Aorta (tissue), 5 donors: ENCODE results near the gene SRA1. TPM values are rescaled to one million over a fixed set of nuclear protein-coding genes. Genes with fewer than 3 reads are reported as not detected.

Source experiments
- ATAC-seq: fragments of 200-7000 bp; cut with Tn5 transposase; one replicate; pipeline ENCODE4 v1.9.1; 2022; ENCODE audit warnings: moderate library complexity; ENCODE audit not compliant: low FRiP score
- DNase-seq, 2 donors: peaks; one replicate each; pipeline ENCODE4 v3.0.0-alpha.2; 2020
- H3K27ac ChIP-seq, 2 donors: one replicate each; pipeline ENCODE4 v1.5.1; 2013; ENCODE audit warnings: low read length in 2 of 2, mild to moderate bottlenecking in 2 of 2, moderate library complexity in 2 of 2, control low read depth in 1 of 2, inconsistent platforms in 1 of 2, low read depth in 1 of 2
- H3K27me3 ChIP-seq, 2 donors: one replicate each; pipeline ENCODE4 v1.6.1; 2013; ENCODE audit warnings: control low read depth in 1 of 2, low read length in 1 of 2, mild to moderate bottlenecking in 1 of 2, moderate library complexity in 1 of 2; ENCODE audit not compliant: insufficient read depth in 2 of 2, control insufficient read depth in 1 of 2
- H3K36me3 ChIP-seq, 2 donors: one replicate each; pipeline ENCODE4 v1.6.1; 2013; ENCODE audit warnings: control low read depth in 1 of 2, low read length in 1 of 2, mild to moderate bottlenecking in 1 of 2; ENCODE audit not compliant: insufficient read depth in 2 of 2, control insufficient read depth in 1 of 2
- H3K4me1 ChIP-seq, 2 donors: one replicate each; pipeline ENCODE4 v1.6.1; 2013; ENCODE audit warnings: low read length in 2 of 2, control low read depth in 1 of 2, mild to moderate bottlenecking in 1 of 2, moderate library complexity in 1 of 2; ENCODE audit not compliant: insufficient read depth in 2 of 2, control insufficient read depth in 1 of 2
- H3K4me3 ChIP-seq, 2 donors: one replicate each; pipeline ENCODE4 v1.5.1; 2013; ENCODE audit warnings: low read length in 2 of 2, control low read depth in 1 of 2, mild to moderate bottlenecking in 1 of 2
- H3K9me3 ChIP-seq: one replicate; pipeline ENCODE4 v1.6.1; 2013; ENCODE audit warnings: mild to moderate bottlenecking, low read length; ENCODE audit not compliant: control insufficient read depth
- WGBS, 2 donors: extraction: QIAGEN DNeasy Blood & Tissue Kit; methylation state at CpG; one replicate each; pipeline ENCODE4 v1.1.7; 2013; 5-methylcytosine and 5-hydroxymethylcytosine counted together
- intact Hi-C, 2 donors: fragments of 100-400 bp; cut with DNase I; formaldehyde crosslinking; loops; one replicate each; pipeline versions ENCODE4 v1.14.2 to v1.15.0; 2022
- polyA plus RNA-seq, 2 donors: library from polyadenylated mRNA; stranded (reverse); fragments of 200-250 nt; gene quantifications; one replicate each; pipeline ENCODE4 v1.2.3, GENCODE V29; 2013
- total RNA-seq, 2 donors: library from RNA; stranded (reverse); fragmentation: NEBNext Ultra II Directional; extraction: Animal tissue kit (Norgen Biotek cat#: 25700); gene quantifications; one replicate each; pipeline ENCODE4 v1.2.1, GENCODE V29; 2021
- donor health status: healthy with polysubstance abuse.
- donor health status: Bipolar disorder and iron deficiency.
- donor health status: DM: no; HTN: no; CAD: no.
- donor health status: DM: no; HTN: no; CAD: no.
- donor health status: DM: yes; HTN: yes; CAD: no.

The SRA1 gene
- total and polyA plus RNA-seq, 4 donors = 23.2 to 49.6 (median 28.1) TPM

DNA sequence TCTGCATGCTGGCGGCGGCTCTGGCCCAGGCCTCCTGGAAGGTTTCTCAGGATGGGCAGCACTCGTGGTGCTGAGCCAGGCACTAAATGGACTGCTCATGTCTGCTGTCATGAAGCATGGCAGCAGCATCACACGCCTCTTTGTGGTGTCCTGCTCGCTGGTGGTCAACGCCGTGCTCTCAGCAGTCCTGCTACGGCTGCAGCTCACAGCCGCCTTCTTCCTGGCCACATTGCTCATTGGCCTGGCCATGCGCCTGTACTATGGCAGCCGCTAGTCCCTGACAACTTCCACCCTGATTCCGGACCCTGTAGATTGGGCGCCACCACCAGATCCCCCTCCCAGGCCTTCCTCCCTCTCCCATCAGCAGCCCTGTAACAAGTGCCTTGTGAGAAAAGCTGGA lies 10.6 kb upstream of the SRA1 start:
- ATAC-seq (no peak), DNase-seq (no peak)
- Histone ChIP-seq H3K4me1 (no peaks in the 10 kb centered on the region), H3K36me3 (no peaks in the 10 kb centered on the region), H3K4me3 (no peak overlapping the region), H3K27ac (no peak overlapping the region), H3K27me3 (no peaks in the 10 kb centered on the region), H3K9me3 (no peaks in the 10 kb centered on the region)
- 95 to 97% methylated on average over 13 of the region's 13 CpGs for WGBS, 2 donors
- intact Hi-C loops = loop anchor here (2.0 to 10.0 kb wide), 2 partner anchors 65 to 137 kb away; partner anchors contain the start of genes CD14 (in 1 of the 2) and ZMAT2 (in 1 of the 2)

- no peak for ATAC-seq
- no peaks in the 10 kb centered on the region for H3K27me3 ChIP-seq
- intact Hi-C loops = loop anchor here (2.0 to 10.0 kb wide), 2 partner anchors 66 to 138 kb away; partner anchors contain the start of genes CD14 (in 1 of the 2) and ZMAT2 (in 1 of the 2)
- no peaks in the 10 kb centered on the region for H3K36me3 ChIP-seq
- no peak for DNase-seq
- H3K9me3 ChIP-seq = no peaks in the 10 kb centered on the region
- 88% methylated on average over 22 of the region's 22 CpGs for WGBS, 2 donors
- H3K4me1 ChIP-seq = no peaks in the 10 kb centered on the region
- no peak overlapping the region for H3K4me3 ChIP-seq
- no peak overlapping the region for H3K27ac ChIP-seq
These were observed 10.0 kb upstream of the SRA1 start for GRCh38 chr5:140567136-140567818.

DNA sequence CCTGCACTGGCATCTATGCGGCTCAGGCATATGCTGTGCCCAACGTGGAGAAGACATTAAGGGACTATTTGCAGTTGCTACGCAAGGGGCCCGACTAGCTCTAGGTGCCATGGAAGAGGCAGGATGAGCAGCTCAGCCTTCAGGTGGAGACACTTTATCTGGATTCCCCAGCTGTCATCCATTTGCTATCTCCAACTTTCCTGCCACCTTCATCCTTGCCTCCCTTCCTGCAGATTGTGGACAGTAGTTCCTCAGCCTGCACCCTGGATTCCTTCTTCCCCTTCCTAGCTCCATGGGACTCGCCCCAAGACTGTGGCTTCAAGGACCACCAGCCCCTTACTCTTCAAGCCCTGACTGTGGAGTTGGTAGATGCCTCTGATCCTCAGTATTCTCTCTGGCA lies 9.4 kb upstream of the SRA1 start:
- intact Hi-C loops = loop anchor here (2.0 to 10.0 kb wide), 2 partner anchors 66 to 138 kb away; partner anchors contain the start of genes CD14 (in 1 of the 2) and ZMAT2 (in 1 of the 2)
- no peaks in the 10 kb centered on the region for H3K4me1 ChIP-seq
- DNase-seq (no peak), ATAC-seq (no peak)
- no peak overlapping the region for H3K27ac ChIP-seq
- no peak overlapping the region for H3K4me3 ChIP-seq
- no peaks in the 10 kb centered on the region for H3K27me3 ChIP-seq
- WGBS, 2 donors = 91 to 94% methylated on average over 5 of the region's 5 CpGs
- H3K9me3 ChIP-seq = no peaks in the 10 kb centered on the region
- no peaks in the 10 kb centered on the region for H3K36me3 ChIP-seq

- Histone ChIP-seq H3K27ac (no peak overlapping the region), H3K4me1 (no peaks in the 10 kb centered on the region), H3K27me3 (no peaks in the 10 kb centered on the region), H3K4me3 (no peak overlapping the region), H3K9me3 (no peaks in the 10 kb centered on the region), H3K36me3 (no peaks in the 10 kb centered on the region)
- DNase-seq (no peak), ATAC-seq (no peak)
- intact Hi-C loops = loop anchor here (2.0 to 10.0 kb wide), 3 partner anchors 67 to 165 kb away; partner anchors contain the start of genes ANKHD1 (in 1 of the 2), CD14 (in 1 of the 2) and ZMAT2 (in 1 of the 2)
- WGBS, 2 donors = 79% methylated on average over 4 of the region's 4 CpGs
These were observed 8.5 kb upstream of the SRA1 start for GRCh38 chr5:140565780-140566095.

DNA sequence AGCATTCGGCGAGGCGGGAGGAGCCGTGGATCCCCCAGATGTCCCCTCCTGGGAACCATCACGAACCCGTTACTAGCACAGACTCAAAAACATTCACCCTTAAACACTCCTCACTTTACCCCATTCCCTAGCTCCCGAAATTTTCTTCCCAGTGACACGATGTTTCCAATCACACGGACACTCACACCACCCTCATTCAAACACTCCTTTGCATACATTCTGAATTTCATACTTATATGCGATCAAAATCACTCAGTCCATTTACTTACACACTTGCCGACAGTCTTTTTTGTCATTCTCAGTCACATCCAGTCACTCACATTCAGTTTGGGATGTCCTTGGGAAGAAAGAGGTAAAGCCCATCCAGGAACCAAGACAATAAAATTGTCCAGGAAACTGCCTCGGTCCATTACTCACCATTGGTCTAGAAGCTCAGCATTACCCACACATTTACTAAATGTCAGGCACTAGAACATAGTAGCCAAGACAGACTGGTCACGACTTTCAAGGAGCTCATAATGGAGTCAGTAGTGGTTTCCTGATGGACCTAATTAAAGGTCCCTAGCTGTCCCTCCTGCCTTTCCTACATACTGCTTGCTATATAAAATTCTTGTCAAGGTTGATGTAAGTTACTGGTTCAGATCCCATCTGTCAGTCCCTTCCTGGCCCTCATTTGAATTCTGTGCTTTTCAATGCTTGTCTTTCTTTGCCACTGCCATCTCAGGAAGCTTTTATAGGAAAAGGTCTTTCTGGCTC lies 7.9 kb upstream of the SRA1 start:
- intact Hi-C loops = loop anchor here in 1 of 2 donors (2.0 to 10.0 kb wide), 2 partner anchors 140 to 164 kb away; partner anchors contain the start of genes ANKHD1 and ZMAT2
- DNase-seq = no peak
- no peak for ATAC-seq
- H3K9me3 ChIP-seq = no peaks in the 10 kb centered on the region
- no peaks in the 10 kb centered on the region for H3K4me1 ChIP-seq
- H3K4me3 ChIP-seq = peak overlapping the region; percentile 18 to 64
- no peaks in the 10 kb centered on the region for H3K36me3 ChIP-seq
- WGBS, 2 donors = 5 to 7% methylated on average over 13 of the region's 13 CpGs
- no peaks in the 10 kb centered on the region for H3K27me3 ChIP-seq
- H3K27ac ChIP-seq = peak overlapping the region in 1 of 2 donors; percentile 47

DNA sequence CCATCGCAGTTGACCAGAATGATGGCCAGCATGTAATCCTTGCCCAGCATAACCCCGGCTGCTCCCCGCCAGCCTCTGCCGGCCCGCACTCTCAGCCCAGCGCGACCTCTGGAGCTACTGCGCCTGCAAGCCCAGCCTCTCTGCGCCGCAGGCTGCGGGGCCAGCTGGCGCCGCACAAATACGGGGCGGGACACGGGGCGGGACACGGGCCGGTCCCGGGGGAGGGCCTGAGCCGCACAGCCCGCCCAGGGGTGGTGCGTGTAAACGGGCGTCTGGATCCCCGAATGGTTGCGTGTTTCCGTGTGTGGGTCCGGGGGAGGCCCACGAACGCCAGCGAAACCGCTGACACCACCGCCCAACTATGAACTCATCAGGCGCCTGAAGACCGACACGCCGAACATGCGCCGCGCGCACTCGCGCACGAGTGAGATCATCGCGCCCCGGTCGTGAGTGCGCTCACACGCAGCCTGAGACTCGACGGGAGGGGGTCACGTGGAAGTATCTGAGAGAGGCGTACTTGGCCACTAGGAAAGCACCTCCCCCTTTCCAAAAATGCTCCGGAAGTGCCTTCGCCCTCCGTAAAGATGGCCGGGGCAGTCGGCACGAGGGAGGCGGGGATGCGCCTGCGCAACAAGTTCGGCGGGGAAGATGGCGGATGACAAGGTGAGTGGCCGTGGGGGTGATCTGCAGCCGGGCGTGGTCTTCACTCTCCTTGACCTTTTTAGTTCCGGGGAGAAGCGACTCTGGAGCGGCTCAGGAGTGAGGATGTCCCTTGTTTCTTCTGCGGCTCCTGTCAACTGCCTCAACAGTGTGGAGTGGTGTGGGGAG lies 7.1 kb upstream of the SRA1 start, which contains the start of the genes APBB3 and SLC35A4:
APBB3 (minus strand) TSS at position 403 of the 828 bp plus-strand sequence; CDS start at position 50, 353 bp downstream.
SLC35A4 (plus strand) TSS at position 633 of the 828 bp plus-strand sequence. CDS start 2,342 bp downstream, outside the sequence.
- intact Hi-C loops = loop anchor here in 1 of 2 donors (2.0 to 10.0 kb wide), 3 partner anchors 73 to 164 kb away; partner anchors contain the start of genes ANKHD1, TMCO6 and ZMAT2
- no peaks in the 10 kb centered on the region for H3K27me3 ChIP-seq
- no peaks in the 10 kb centered on the region for H3K36me3 ChIP-seq
- DNase-seq = peak; percentile 98 to 99
- peak within 1 kb of the TSS; percentile 29 to 91 for H3K27ac ChIP-seq
- H3K4me1 ChIP-seq = no peaks in the 10 kb centered on the region
- no peaks in the 10 kb centered on the region for H3K9me3 ChIP-seq
- 0% methylated on average over 74 of the region's 74 CpGs for WGBS, 2 donors
- ATAC-seq = peak; percentile 96
- H3K4me3 ChIP-seq = peak within 1 kb of the TSS; percentile 64 to 69

GRCh38 chr5:140563596-140563995 lies 6.3 kb upstream of the SRA1 start:
- no peak for ATAC-seq
- intact Hi-C loops = loop anchor here in 1 of 2 donors (5.0 to 10.0 kb wide), 2 partner anchors 74 to 141 kb away; partner anchors contain the start of genes TMCO6 and ZMAT2

More at GRCh38 chr5:140563596-140563995, 6.3 kb upstream of the SRA1 start:
- no peaks in the 10 kb centered on the region for H3K4me1 ChIP-seq
- 54 to 63% methylated on average over 8 of the region's 8 CpGs for WGBS, 2 donors
- no peaks in the 10 kb centered on the region for H3K27me3 ChIP-seq
- H3K36me3 ChIP-seq = no peaks in the 10 kb centered on the region
- peak overlapping the region in 1 of 2 donors; percentile 91 for H3K27ac ChIP-seq
- H3K4me3 ChIP-seq = peak overlapping the region; percentile 36 to 69
- DNase-seq = no peak
- H3K9me3 ChIP-seq = no peaks in the 10 kb centered on the region
